Body of pancreas (tissue), 4 donors: ENCODE results near the gene GALNT9.

Experiments
- POLR2A ChIP-seq, 3 donors: fragments of 450-650 bp; IDR thresholded peaks; one replicate each; pipeline ENCODE4 v1.6.1; 2016; ENCODE audit warnings: antibody characterized with exemption in 3 of 3, mild to moderate bottlenecking in 2 of 3
- TF ChIP-seq, protein P1 (sequence below), 7 experiments: fragments of 450-650 bp in 4 of 7; fragments of 200-600 bp in 3 of 7; sonication (generic) in 3 of 7; IDR thresholded peaks; one replicate each; pipeline ENCODE4 v1.5.1; 2016 to 2019; ENCODE audit warnings: antibody characterized with exemption in 7 of 7

DNA sequence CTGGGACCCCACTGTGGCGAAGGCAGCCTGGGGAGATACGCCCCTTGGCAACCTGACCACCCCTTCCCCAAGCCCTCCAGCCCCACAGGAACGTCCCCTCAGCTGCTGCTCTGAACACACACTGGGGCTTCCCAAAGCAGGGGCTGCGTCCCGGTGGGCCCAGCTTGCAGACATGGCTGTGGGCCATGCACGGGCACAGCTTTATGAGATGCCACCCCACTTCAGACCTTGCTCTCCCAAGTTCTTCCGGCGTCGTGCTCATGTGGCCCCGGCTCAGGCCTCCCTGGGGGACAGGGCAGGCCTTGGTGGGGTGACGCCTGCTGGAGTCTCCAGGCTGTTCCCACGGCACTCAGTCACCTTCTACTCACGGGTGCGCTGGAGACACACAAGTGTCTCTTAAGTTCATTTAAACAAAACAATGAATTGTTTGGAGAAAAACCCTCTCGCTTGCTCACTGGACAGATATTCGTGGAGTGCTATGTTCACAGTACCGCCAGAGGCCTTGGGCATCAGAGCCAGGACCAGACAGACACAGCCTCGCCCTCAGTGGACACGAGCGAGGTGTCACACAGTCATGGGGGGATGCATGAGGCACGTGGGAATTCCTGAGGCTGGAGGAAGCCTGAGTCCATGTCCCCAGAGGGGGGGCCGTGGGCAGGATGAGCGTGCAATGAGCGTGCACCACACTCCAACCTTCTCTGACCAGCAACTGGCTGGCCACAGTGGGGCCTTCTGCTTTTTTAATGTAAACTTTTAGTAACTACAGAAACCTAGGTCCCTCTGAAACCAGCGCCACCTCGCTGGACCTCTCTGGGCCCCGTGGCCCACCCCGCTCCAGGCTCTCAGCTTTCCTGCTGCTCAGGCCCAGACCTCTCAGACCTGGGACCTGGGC lies 4.3 kb downstream of the GALNT9 start:
- TF ChIP-seq, protein P1, sequence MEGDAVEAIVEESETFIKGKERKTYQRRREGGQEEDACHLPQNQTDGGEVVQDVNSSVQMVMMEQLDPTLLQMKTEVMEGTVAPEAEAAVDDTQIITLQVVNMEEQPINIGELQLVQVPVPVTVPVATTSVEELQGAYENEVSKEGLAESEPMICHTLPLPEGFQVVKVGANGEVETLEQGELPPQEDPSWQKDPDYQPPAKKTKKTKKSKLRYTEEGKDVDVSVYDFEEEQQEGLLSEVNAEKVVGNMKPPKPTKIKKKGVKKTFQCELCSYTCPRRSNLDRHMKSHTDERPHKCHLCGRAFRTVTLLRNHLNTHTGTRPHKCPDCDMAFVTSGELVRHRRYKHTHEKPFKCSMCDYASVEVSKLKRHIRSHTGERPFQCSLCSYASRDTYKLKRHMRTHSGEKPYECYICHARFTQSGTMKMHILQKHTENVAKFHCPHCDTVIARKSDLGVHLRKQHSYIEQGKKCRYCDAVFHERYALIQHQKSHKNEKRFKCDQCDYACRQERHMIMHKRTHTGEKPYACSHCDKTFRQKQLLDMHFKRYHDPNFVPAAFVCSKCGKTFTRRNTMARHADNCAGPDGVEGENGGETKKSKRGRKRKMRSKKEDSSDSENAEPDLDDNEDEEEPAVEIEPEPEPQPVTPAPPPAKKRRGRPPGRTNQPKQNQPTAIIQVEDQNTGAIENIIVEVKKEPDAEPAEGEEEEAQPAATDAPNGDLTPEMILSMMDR (IDR thresholded peaks at IDR 0.05) = no peak
- no peak for TF ChIP-seq POLR2A (IDR thresholded peaks at IDR 0.05)
